K562 treated with DMSO at 1 percent for 48 hours (cell line): ENCODE data around the gene RNF166. TPM values are rescaled to one million over a fixed set of nuclear protein-coding genes. Genes with fewer than 3 reads are reported as not detected.

Experiments
- total RNA-seq: library from RNA; unstranded; fragments of 300-600 nt; gene quantifications from 2 replicates; pipeline ENCODE4 v1.2.3, GENCODE V29; 2022; ENCODE audit warnings: low replicate concordance; ENCODE audit errors: extremely low read depth

Gene RNF166, protein sequence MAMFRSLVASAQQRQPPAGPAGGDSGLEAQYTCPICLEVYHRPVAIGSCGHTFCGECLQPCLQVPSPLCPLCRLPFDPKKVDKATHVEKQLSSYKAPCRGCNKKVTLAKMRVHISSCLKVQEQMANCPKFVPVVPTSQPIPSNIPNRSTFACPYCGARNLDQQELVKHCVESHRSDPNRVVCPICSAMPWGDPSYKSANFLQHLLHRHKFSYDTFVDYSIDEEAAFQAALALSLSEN
- not detected in 2 replicates for total RNA-seq

DNA sequence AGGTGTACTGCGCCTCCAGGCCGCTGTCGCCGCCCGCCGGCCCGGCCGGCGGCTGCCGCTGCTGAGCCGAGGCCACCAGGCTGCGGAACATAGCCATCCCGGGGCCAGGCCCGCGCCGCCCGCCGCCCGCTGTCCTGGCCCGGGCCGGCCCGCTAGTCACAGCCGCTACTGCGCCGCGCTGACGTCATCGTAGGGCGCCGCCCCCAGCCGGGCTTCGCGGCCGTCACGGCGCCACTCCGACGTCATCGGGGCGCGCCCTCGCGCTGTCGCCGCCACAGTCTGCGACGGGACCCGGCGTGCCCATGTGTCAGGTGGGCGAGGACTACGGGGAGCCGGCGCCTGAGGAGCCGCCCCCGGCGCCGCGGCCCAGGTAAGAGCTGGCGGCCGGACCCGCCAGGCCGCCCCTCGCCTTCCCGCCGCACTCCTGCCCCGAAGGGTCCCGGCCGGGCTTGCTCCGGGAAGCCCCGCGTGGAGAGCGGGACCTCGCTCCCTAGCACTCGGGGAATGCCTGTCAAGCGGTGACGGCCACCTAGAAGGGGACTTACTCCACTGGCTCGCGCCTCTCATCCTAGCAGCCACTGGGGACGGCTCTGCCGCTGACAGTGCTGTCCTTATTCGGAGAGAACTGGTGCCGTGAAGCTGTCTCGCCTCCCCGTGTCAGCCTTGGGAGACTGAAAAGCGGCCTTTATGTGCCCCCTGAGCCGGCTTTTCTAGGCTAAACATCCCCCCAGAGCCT, at the start of gene RNF166, which contains the start of gene CTU2:
Gene RNF166 (minus strand): TSS at position 180 of the 736 bp plus-strand sequence. CDS start 83 bp downstream, at position 97.
Gene CTU2 (plus strand): TSS at position 275 of the 736 bp plus-strand sequence. CDS start 28 bp downstream, at position 303.

GRCh38 chr16:88686439-88687253, 19.6 kb downstream of the RNF166 start, which contains the start of gene SNAI3:
Gene SNAI3, minus strand, starts transcription at chr16:88686507. Its CDS starts 101 bp downstream, at chr16:88686406.

GRCh38 chr16:88662843-88663606, 43.2 kb downstream of the RNF166 start, which contains the start of gene MVD:
Gene MVD, minus strand, starts transcription at chr16:88663091. Its CDS starts 11 bp downstream, at chr16:88663080.

GRCh38 chr16:88650749-88651275, 55.4 kb downstream of the RNF166 start, which contains the start of gene CYBA:
Gene CYBA, minus strand, starts transcription at chr16:88651053. Its CDS starts 40 bp downstream, at chr16:88651013.

Other genes starting within 250 kb of the RNF166 start
- gene ZC3H18, start 136.0 kb downstream of the RNF166 start, total RNA-seq = not detected in 2 replicates
- not detected in 2 replicates for gene IL17C, start 67.8 kb downstream of the RNF166 start, total RNA-seq
- not detected in 2 replicates for gene CYBA, start 55.4 kb downstream of the RNF166 start, total RNA-seq
- gene MVD, start 43.3 kb downstream of the RNF166 start, total RNA-seq = not detected in 2 replicates
- not detected in 2 replicates for gene SNAI3, start 19.9 kb downstream of the RNF166 start, total RNA-seq
- gene CTU2, start 95 bp upstream of the RNF166 start, total RNA-seq = not detected in 2 replicates
- gene PIEZO1, start 78.8 kb upstream of the RNF166 start, total RNA-seq = 110 and 162 TPM in 2 replicates
- 838 TPM in 1 of 2 replicates, not detected in the other for gene CDT1, start 97.4 kb upstream of the RNF166 start, total RNA-seq
- not detected in 2 replicates for gene APRT, start 105.5 kb upstream of the RNF166 start, total RNA-seq
- not detected in 2 replicates for gene GALNS, start 150.5 kb upstream of the RNF166 start, total RNA-seq
- gene TRAPPC2L, start 150.7 kb upstream of the RNF166 start, total RNA-seq = not detected in 2 replicates
- not detected in 2 replicates for gene PABPN1L, start 160.3 kb upstream of the RNF166 start, total RNA-seq